IMR-90 (cell line): Measurements from ENCODE around the gene TMEM176B. TPM values are rescaled to one million over a fixed set of nuclear protein-coding genes. Genes with fewer than 3 reads are reported as not detected.
A peak's percentile ranks its signal among the peaks of the same experiment; 100 is the strongest.

Experiments used
- ATAC-seq: fragments of 200-7000 bp; cut with Tn5 transposase; 2 replicates; pipeline ENCODE4 v1.9.1; 2020; ENCODE audit warnings: low read depth, mild to moderate bottlenecking, moderate library complexity
- BruUV-seq: library from RNA; stranded (reverse); fragments of 400-500 nt; replicated peaks from 2 replicates; lab custom pipeline; 2021; lab: Mats Ljungman, UMichigan
- CTCF ChIA-PET: fragments of 300-600 bp; formaldehyde crosslinking; extraction: SDS; loops from one replicate; lab custom pipeline; 2021; ENCODE audit warnings: antibody characterized with exemption; lab: Yijun Ruan, JAX
- POLR2A ChIA-PET: fragments of 300-600 bp; sonication (Branson Sonifier 250); formaldehyde crosslinking; loops from one replicate; lab custom pipeline; 2022; ENCODE audit warnings: antibody characterized with exemption; ENCODE audit not compliant: unreplicated experiment; lab: Charles Lee
- DNase-seq: peaks from one replicate; pipeline ENCODE4 v3.0.0; 2013
- H2AFZ ChIP-seq: replicated peaks from 2 replicates; pipeline ENCODE3; 2013; ENCODE audit warnings: low read length, mild to moderate bottlenecking; ENCODE audit not compliant: poor library complexity
- H2AK5ac ChIP-seq: 2 replicates; pipeline ENCODE4 v1.6.1; 2013; ENCODE audit warnings: low read depth, low read length, inconsistent platforms
- H2AK9ac ChIP-seq: replicated peaks from 2 replicates; pipeline ENCODE3; 2013; ENCODE audit warnings: mild to moderate bottlenecking, low read depth, low read length, moderate library complexity; ENCODE audit not compliant: poor library complexity
- H2BK120ac ChIP-seq: 2 replicates; pipeline ENCODE4 v1.6.1; 2013; ENCODE audit warnings: low read depth, low read length, inconsistent platforms
- H2BK15ac ChIP-seq: 3 replicates; pipeline ENCODE4 v1.6.1; 2013; ENCODE audit warnings: low read depth, low read length, inconsistent platforms
- H2BK20ac ChIP-seq: 2 replicates; pipeline ENCODE4 v1.6.1; 2013; ENCODE audit warnings: low read depth, mild to moderate bottlenecking, inconsistent platforms, low read length, moderate library complexity
- H2BK5ac ChIP-seq: 2 replicates; pipeline ENCODE4 v1.6.1; 2013; ENCODE audit warnings: mild to moderate bottlenecking, low read depth, low read length, inconsistent platforms; ENCODE audit not compliant: poor library complexity, severe bottlenecking
- H3K14ac ChIP-seq: replicated peaks from 2 replicates; pipeline ENCODE4 v1.6.1; 2013; ENCODE audit warnings: low read depth, low read length, inconsistent platforms
- H3K18ac ChIP-seq: 2 replicates; pipeline ENCODE4 v1.6.1; 2013; ENCODE audit warnings: low read depth, low read length, control low read depth
- H3K23ac ChIP-seq: 2 replicates; pipeline ENCODE4 v1.6.1; 2013; ENCODE audit warnings: low read depth, low read length, inconsistent platforms
- H3K27ac ChIP-seq: 2 replicates; pipeline ENCODE4 v1.5.1; 2013; ENCODE audit warnings: mild to moderate bottlenecking, control low read depth, low read length; ENCODE audit not compliant: insufficient read depth
- H3K27me3 ChIP-seq: 2 replicates; pipeline ENCODE4 v1.6.1; 2013; ENCODE audit warnings: low read length; ENCODE audit not compliant: control insufficient read depth, insufficient read depth
- H3K36me3 ChIP-seq: 2 replicates; pipeline ENCODE4 v1.6.1; 2013; ENCODE audit warnings: low read length, mixed read lengths; ENCODE audit not compliant: control insufficient read depth, insufficient read depth
- H3K4ac ChIP-seq: 2 replicates; pipeline ENCODE4 v1.6.1; 2013; ENCODE audit warnings: low read depth, low read length, inconsistent platforms
- H3K4me1 ChIP-seq: 2 replicates; pipeline ENCODE4 v1.6.1; 2013; ENCODE audit warnings: low read length, mixed read lengths; ENCODE audit not compliant: control insufficient read depth, insufficient read depth
- H3K4me2 ChIP-seq: 2 replicates; pipeline ENCODE4 v1.6.1; 2013; ENCODE audit warnings: low read depth, mild to moderate bottlenecking, control low read depth, low read length, moderate library complexity
- H3K4me3 ChIP-seq: 2 replicates; pipeline ENCODE4 v1.5.1; 2013; ENCODE audit warnings: low read depth, mild to moderate bottlenecking, control low read depth, low read length, moderate library complexity; ENCODE audit not compliant: insufficient read depth
- H3K56ac ChIP-seq: 2 replicates; pipeline ENCODE4 v1.6.1; 2013; ENCODE audit warnings: low read length, inconsistent platforms; ENCODE audit not compliant: insufficient read depth; ENCODE audit errors: extremely low read depth
- H3K79me1 ChIP-seq, 2 experiments: 2 replicates each; pipeline ENCODE4 v1.6.1; 2013; ENCODE audit warnings: low read length in 2 of 2, inconsistent platforms in 1 of 2, low read depth in 1 of 2
- H3K9ac ChIP-seq: 2 replicates; pipeline ENCODE4 v1.6.1; 2013; ENCODE audit warnings: low read depth, low read length, control low read depth
- H3K9me1 ChIP-seq: 2 replicates; pipeline ENCODE4 v1.6.1; 2013; ENCODE audit warnings: low read length, inconsistent platforms; ENCODE audit not compliant: insufficient read depth
- H3K9me3 ChIP-seq: 2 replicates; pipeline ENCODE4 v1.6.1; 2013; ENCODE audit warnings: low read length; ENCODE audit not compliant: control insufficient read depth, insufficient read depth
- H4K20me1 ChIP-seq: 2 replicates; pipeline ENCODE4 v1.6.1; 2013; ENCODE audit warnings: low read length, inconsistent platforms; ENCODE audit not compliant: insufficient read depth
- H4K5ac ChIP-seq: 2 replicates; pipeline ENCODE4 v1.6.1; 2013; ENCODE audit warnings: mild to moderate bottlenecking, low read depth, low read length, control low read depth
- H4K8ac ChIP-seq, 2 experiments: 2 replicates each; pipeline ENCODE4 v1.6.1; 2013; ENCODE audit warnings: low read depth in 2 of 2, low read length in 2 of 2, control low read depth in 1 of 2, inconsistent platforms in 1 of 2
- H4K91ac ChIP-seq: 2 replicates; pipeline ENCODE4 v1.6.1; 2013; ENCODE audit warnings: low read depth, low read length, inconsistent platforms; ENCODE audit not compliant: insufficient read depth
- SMC3 ChIP-seq: fragments of 150-350 bp; IDR thresholded peaks from 2 replicates; pipeline ENCODE4 v1.6.1; 2016; ENCODE audit warnings: low read depth, mild to moderate bottlenecking, antibody characterized with exemption, low read length, moderate library complexity
- USF2 ChIP-seq: fragments of 150-350 bp; IDR thresholded peaks from 2 replicates; pipeline ENCODE4 v1.6.1; 2017; ENCODE audit warnings: mild to moderate bottlenecking, antibody characterized with exemption, low read length, low read depth
- WGBS, 2 experiments: methylation state at CpG; one replicate each; pipeline versions ENCODE4 v1.1.5 to v1.1.7; 2013; ENCODE audit warnings: missing lambda C conversion rate in 2 of 2; ENCODE audit not compliant: insufficient read length in 1 of 2; ENCODE audit errors: extremely low coverage in 2 of 2; 5-methylcytosine and 5-hydroxymethylcytosine counted together
- dilution Hi-C: fragments of 300-500 bp; cut with HindIII; formaldehyde crosslinking; loops from one replicate; pipeline ENCODE4 v1.14.3; 2018; ENCODE audit warnings: low sequenced_read_pairs; ENCODE audit not compliant: unreplicated experiment
- in situ Hi-C: fragments of 300-500 bp; cut with MboI; formaldehyde crosslinking; loops from 3 replicates; pipeline ENCODE4 v1.14.3; 2019; ENCODE audit warnings: low sequenced_read_pairs, inconsistent platforms, mixed read lengths
- intact Hi-C: fragments of 100-400 bp; cut with micrococcal nuclease; formaldehyde crosslinking; loops from 2 replicates; pipeline ENCODE4 v1.10.0; 2022
- polyA plus RNA-seq, 3 experiments: library from polyadenylated mRNA; depleted of rRNA; stranded (reverse); fragments of >200 nt; gene quantifications; 2 replicates each; pipeline ENCODE4 v1.2.3, GENCODE V29; 2012; ENCODE audit warnings: low replicate concordance in 1 of 3
- total RNA-seq: library from RNA; depleted of rRNA; stranded (reverse); fragments of >200 nt; gene quantifications from 2 replicates; pipeline ENCODE4 v1.2.3, GENCODE V29; 2012

The TMEM176B gene
- total and polyA plus RNA-seq, 2 of the 4 experiments (the other 2 are of a cell fraction), result not detected

- no peak for TF ChIP-seq SMC3
- peak; percentile 46; the same call in 1 of the 2 replicates for TF ChIP-seq USF2
- CTCF ChIA-PET, result interaction anchor here (1.1 to 1.2 kb wide), 3 partner anchors 88 to 175 kb away, joined by 3 to 5 read pairs (median 4); no protein-coding TSS in a partner anchor
These were observed 11.5 kb downstream of the TMEM176B start for GRCh38 chr7:150788474-150789269.

More at GRCh38 chr7:150788474-150789269, 11.5 kb downstream of the TMEM176B start:
- Histone ChIP-seq H3K4me1 (peaks cover 29% of the 10 kb centered on the region; the same call in 1 of the 2 replicates), H3K36me3 (peaks cover 3% of the 10 kb centered on the region; the same call in 1 of the 2 replicates), H3K9me1 (peaks cover 3% of the 10 kb centered on the region; the same call in 1 of the 2 replicates), H2AK5ac (peak overlapping the region; percentile 47), H2BK20ac (peak overlapping the region; percentile 81), H3K27me3 (no peaks in the 10 kb centered on the region), H4K8ac (peak overlapping the region; percentile 40 to 69; a peak in 2 of 4 replicates), H2AFZ (peak overlapping the region; percentile 13), H3K23ac (0 out of 2 replicates have a peak overlapping the region, but pooled peaks have one; percentile 16), H3K79me1 (no peaks in the 10 kb centered on the region), H3K9me3 (no peaks in the 10 kb centered on the region), H3K14ac (peak overlapping the region; percentile 23), H3K56ac (no peak overlapping the region), H3K4ac (peak overlapping the region; percentile 85), H3K27ac (peak overlapping the region; percentile 90; the same call in 1 of the 2 replicates), H2BK120ac (peak overlapping the region; percentile 97), H3K4me3 (no peak overlapping the region), H2BK15ac (no peak overlapping the region), H3K4me2 (no peak overlapping the region), H3K18ac (peak overlapping the region; percentile 95; the same call in 1 of the 2 replicates), H2AK9ac (no peak overlapping the region), H3K9ac (peak overlapping the region; percentile 7; the same call in 1 of the 2 replicates), H4K91ac (peak overlapping the region; percentile 91), H2BK5ac (no peak overlapping the region), H4K5ac (peak overlapping the region; percentile 97), H4K20me1 (no peaks in the 10 kb centered on the region)
- intact Hi-C loops (no loop called here), in situ Hi-C loops (loop anchor here (25.0 kb wide), 1 partner anchor 324 kb away; no protein-coding TSS in a partner anchor), dilution Hi-C loops (no loop called here)
- ATAC-seq (peak; percentile 33), DNase-seq (peak; percentile 44)
- no CpG with 5 or more reads among the region's 9 CpGs for WGBS, 2 experiments
- BruUV-seq, result no TSS peak
- POLR2A ChIA-PET, result interaction anchor here (1.0 kb wide), 1 partner anchor 951 kb away, joined by 3 read pairs; the partner anchor contains the start of gene ZNF862
